Common myeloid progenitor, CD34-positive (primary cell): ENCODE data around the gene TBC1D22A.
A peak's percentile ranks its signal among the peaks of the same experiment; 100 is the strongest.
"Not testable (repeated sequence)": the region's sequence is repeated elsewhere in the genome, so short reads cannot be mapped to it uniquely, and the experiment has no call there.

Experiments
- CTCF ChIA-PET: fragments of 350-600 bp; sonication (Branson Sonifier 250); formaldehyde crosslinking; loops from one replicate; lab custom pipeline; 2021; ENCODE audit warnings: antibody characterized with exemption; lab: Charles Lee
- POLR2A ChIA-PET: fragments of 350-600 bp; sonication (Branson Sonifier 250); formaldehyde crosslinking; loops from one replicate; lab custom pipeline; 2021; ENCODE audit warnings: antibody characterized with exemption; lab: Charles Lee
- DNase-seq, 3 donors: peaks; one replicate each; pipeline versions ENCODE4 v3.0.0 to v3.0.0-alpha.2; 2013
- H3K27ac ChIP-seq, 2 experiments: 1 replicate in 1 of 2; 2 replicates in 1 of 2; pipeline ENCODE4 v1.7.0; 2013; ENCODE audit warnings: inconsistent platforms in 2 of 2, low read length in 2 of 2, mild to moderate bottlenecking in 2 of 2, low read depth in 1 of 2, moderate library complexity in 1 of 2; ENCODE audit not compliant: severe bottlenecking in 2 of 2, insufficient read depth in 1 of 2, poor library complexity in 1 of 2
- H3K27me3 ChIP-seq, 5 experiments: replicated peaks in 2 of 5; 1 replicate in 3 of 5; 2 replicates in 2 of 5; pipeline versions ENCODE4 v1.6.1 to v1.7.0; 2013; ENCODE audit warnings: low read length in 4 of 5, mild to moderate bottlenecking in 2 of 5, moderate library complexity in 2 of 5, inconsistent platforms in 1 of 5; ENCODE audit not compliant: insufficient read depth in 5 of 5, control insufficient read depth in 4 of 5
- H3K36me3 ChIP-seq, 4 experiments: 1 replicate in 2 of 4; 2 replicates in 2 of 4; pipeline versions ENCODE4 v1.6.1 to v1.7.0; 2013; ENCODE audit warnings: low read length in 3 of 4, control low read depth in 1 of 4, mild to moderate bottlenecking in 1 of 4; ENCODE audit not compliant: control insufficient read depth in 4 of 4, insufficient read depth in 4 of 4
- H3K4me1 ChIP-seq, 4 experiments: 1 replicate in 3 of 4; 2 replicates in 1 of 4; pipeline versions ENCODE4 v1.6.1 to v1.7.1; 2013; ENCODE audit warnings: low read length in 3 of 4, mild to moderate bottlenecking in 3 of 4, control low read depth in 1 of 4, inconsistent platforms in 1 of 4, moderate library complexity in 1 of 4; ENCODE audit not compliant: control insufficient read depth in 4 of 4, insufficient read depth in 4 of 4; ENCODE audit errors: control extremely low read depth in 1 of 4
- H3K4me3 ChIP-seq, 7 experiments: 1 replicate in 4 of 7; 2 replicates in 3 of 7; pipeline versions ENCODE4 v1.5.1 to v1.7.0; 2013; ENCODE audit warnings: mild to moderate bottlenecking in 7 of 7, low read length in 6 of 7, moderate library complexity in 6 of 7, inconsistent platforms in 2 of 7, low read depth in 2 of 7, control low read depth in 1 of 7; ENCODE audit not compliant: insufficient read depth in 4 of 7, control insufficient read depth in 1 of 7; ENCODE audit errors: extremely low read depth in 1 of 7
- H3K9me3 ChIP-seq, 5 experiments: 1 replicate in 4 of 5; 2 replicates in 1 of 5; pipeline versions ENCODE4 v1.6.1 to v1.7.1; 2013; ENCODE audit warnings: low read length in 4 of 5, mild to moderate bottlenecking in 2 of 5, inconsistent platforms in 1 of 5, low read depth in 1 of 5, moderate library complexity in 1 of 5; ENCODE audit not compliant: control insufficient read depth in 4 of 5, insufficient read depth in 2 of 5; ENCODE audit errors: control extremely low read depth in 1 of 5
- WGBS: methylation state at CpG from one replicate; pipeline ENCODE4 v1.1.5; 2013; ENCODE audit not compliant: insufficient coverage; 5-methylcytosine and 5-hydroxymethylcytosine counted together

TBC1D22A gene

DNA sequence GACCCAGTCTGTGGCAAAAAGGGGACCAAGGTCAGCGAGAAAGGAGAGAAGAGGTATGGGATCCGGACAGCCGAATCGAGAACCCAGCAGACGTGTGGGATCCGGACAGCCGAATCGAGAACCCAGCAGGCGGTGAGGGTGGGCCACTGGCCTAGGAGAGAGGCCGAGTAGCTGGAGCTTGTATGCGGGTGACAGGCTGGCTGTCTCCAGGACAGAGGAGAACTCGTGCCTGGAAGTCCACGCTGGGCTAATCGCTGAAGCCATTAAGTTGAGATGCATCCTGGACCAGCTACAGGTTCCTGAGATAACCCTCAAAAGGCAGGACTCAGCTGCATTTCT is 30.4 kb upstream of the TBC1D22A start:
- Histone ChIP-seq H3K4me1 (peaks cover 12 to 38% (median 28%) of the 10 kb centered on the region in 4 experiments), H3K36me3 (peaks cover 7 to 33% (median 17%) of the 10 kb centered on the region in 4 experiments), H3K4me3 (no peak overlapping the region), H3K27ac (peak overlapping the region in 1 of 2 experiments; percentile 34), H3K27me3 (no peaks in the 10 kb centered on the region), H3K9me3 (no peaks in the 10 kb centered on the region)
- no peak for DNase-seq
- CTCF ChIA-PET = interaction anchor here (1.0 kb wide), 1 partner anchor 52 kb away, joined by 3 read pairs; no protein-coding TSS in a partner anchor
- WGBS = 97% methylated on average over 14 of the region's 14 CpGs
- POLR2A ChIA-PET = no interaction called here

DNA sequence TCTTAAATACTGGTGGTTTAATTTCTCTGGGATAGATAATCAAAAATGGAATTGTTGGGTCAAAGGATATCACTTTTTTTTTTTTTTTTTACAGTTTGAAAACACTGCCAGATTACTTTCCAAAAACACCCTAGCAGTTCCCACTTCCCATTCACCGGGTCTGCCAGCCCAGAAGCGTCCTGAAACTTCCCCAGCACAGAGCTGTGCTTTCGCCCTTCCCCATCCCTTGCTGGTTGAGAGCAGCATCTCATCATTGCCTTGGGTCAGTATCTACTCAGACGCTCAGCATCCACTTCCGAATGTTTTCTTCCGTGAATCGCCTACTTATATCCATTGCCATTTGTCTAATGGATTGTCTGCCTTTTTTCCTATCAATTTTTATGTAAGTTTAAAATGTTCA is 29.9 kb upstream of the TBC1D22A start:
- Histone ChIP-seq H3K4me3 (no peak overlapping the region), H3K27ac (no peak overlapping the region), H3K9me3 (no peaks in the 10 kb centered on the region), H3K27me3 (no peaks in the 10 kb centered on the region), H3K36me3 (peaks cover 7 to 30% (median 17%) of the 10 kb centered on the region in 4 experiments), H3K4me1 (peaks cover 12 to 41% (median 31%) of the 10 kb centered on the region in 4 experiments)
- ChIA-PET POLR2A (interaction anchor here (0.5 kb wide), 1 partner anchor 122 kb away, joined by 5 read pairs; no protein-coding TSS in a partner anchor), CTCF (interaction anchor here (0.9 to 1.2 kb wide), 3 partner anchors 10 to 53 kb away, joined by 3 read pairs; no protein-coding TSS in a partner anchor)
- WGBS = 71% methylated on average over 4 of the region's 7 CpGs
- DNase-seq = no peak

DNA sequence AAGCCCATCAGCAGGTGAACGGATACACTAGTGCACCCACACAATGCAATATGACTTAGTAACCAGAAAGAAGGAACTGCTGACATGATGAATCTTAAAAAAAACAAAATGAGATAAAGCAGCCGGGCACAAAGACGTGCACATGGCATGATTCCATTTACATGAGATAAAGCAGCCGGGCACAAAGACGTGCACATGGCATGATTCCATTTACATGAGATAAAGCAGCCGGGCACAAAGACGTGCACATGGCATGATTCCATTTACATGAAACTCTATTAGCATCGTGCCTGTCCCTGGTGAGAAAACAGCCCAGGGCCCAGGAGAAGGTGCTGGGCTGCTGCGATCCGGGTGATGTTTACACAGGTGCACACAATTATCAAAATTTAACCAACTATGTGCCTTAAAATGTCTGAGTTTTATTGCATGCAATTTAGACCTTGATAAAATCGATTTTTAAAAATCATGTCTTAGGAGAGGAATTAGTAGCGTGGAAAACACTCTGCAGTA is 28.2 kb upstream of the TBC1D22A start:
- not testable (repeated sequence) for DNase-seq, H3K27ac ChIP-seq, H3K9me3 ChIP-seq, H3K27me3 ChIP-seq
- Histone ChIP-seq H3K4me1 (peaks cover 12 to 50% (median 39%) of the 10 kb centered on the region in 4 experiments), H3K4me3 (peak overlapping the region in 2 of 7 experiments; percentile 11 to 90), H3K36me3 (peaks cover 2 to 16% (median 11%) of the 10 kb centered on the region in 4 experiments)
- ChIA-PET CTCF (interaction anchor here (1.3 to 2.0 kb wide), 2 partner anchors 23 to 28 kb away, joined by 3 to 4 read pairs; partner anchors contain the start of gene TBC1D22A), POLR2A (interaction anchor here (1.0 kb wide), 1 partner anchor 28 kb away, joined by 4 read pairs; the partner anchor contains the start of gene TBC1D22A)
- 90% methylated on average over 11 of the region's 12 CpGs for WGBS

DNA sequence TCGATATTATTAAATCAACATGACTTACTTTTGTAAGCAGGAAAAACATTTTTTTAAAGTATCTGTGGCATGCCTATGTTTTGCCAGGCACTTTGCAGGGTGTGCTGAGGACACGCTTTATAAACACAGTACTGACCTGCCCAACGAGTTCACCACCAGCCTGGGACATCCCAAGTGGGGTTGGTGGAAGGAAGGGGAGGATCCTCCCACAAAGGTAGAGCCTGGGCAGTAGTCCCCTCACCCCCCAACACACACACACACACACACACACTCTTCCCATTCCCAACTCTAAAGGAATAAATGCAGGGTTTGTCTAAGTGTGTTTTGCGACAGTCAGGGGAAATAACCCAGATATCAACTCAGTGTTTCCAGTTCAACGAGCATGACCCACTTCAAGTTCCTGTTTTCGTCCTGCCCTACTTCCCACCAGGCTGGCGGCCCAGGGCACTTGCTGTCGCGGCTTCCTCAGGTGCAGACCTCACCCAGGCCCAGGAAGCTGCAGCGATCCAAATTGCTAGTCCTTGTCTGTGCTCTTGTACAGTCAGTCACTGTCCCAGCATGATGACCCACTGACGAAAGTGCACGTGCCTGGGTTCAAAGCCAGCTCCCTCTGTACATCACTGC is 27.5 kb upstream of the TBC1D22A start:
- Histone ChIP-seq H3K27me3 (no peaks in the 10 kb centered on the region), H3K36me3 (peaks cover 0 to 16% (median 11%) of the 10 kb centered on the region in 4 experiments), H3K27ac (peak overlapping the region; percentile 10 to 25), H3K4me1 (peaks cover 12 to 52% (median 43%) of the 10 kb centered on the region in 4 experiments), H3K4me3 (peak overlapping the region in 6 of 7 experiments; percentile 1 to 90 (median 8)), H3K9me3 (no peaks in the 10 kb centered on the region)
- peak; percentile 51 to 85 (median 78) for DNase-seq
- WGBS = 4% methylated on average over 9 of the region's 12 CpGs
- POLR2A ChIA-PET = interaction anchor here (1.0 to 2.4 kb wide), 3 partner anchors 14 to 28 kb away, joined by 4 to 12 read pairs (median 6); partner anchors contain the start of gene TBC1D22A
- CTCF ChIA-PET = interaction anchor here (1.3 to 2.3 kb wide), 5 partner anchors 15 to 171 kb away, joined by 3 to 10 read pairs (median 5); partner anchors contain the start of gene TBC1D22A

DNA sequence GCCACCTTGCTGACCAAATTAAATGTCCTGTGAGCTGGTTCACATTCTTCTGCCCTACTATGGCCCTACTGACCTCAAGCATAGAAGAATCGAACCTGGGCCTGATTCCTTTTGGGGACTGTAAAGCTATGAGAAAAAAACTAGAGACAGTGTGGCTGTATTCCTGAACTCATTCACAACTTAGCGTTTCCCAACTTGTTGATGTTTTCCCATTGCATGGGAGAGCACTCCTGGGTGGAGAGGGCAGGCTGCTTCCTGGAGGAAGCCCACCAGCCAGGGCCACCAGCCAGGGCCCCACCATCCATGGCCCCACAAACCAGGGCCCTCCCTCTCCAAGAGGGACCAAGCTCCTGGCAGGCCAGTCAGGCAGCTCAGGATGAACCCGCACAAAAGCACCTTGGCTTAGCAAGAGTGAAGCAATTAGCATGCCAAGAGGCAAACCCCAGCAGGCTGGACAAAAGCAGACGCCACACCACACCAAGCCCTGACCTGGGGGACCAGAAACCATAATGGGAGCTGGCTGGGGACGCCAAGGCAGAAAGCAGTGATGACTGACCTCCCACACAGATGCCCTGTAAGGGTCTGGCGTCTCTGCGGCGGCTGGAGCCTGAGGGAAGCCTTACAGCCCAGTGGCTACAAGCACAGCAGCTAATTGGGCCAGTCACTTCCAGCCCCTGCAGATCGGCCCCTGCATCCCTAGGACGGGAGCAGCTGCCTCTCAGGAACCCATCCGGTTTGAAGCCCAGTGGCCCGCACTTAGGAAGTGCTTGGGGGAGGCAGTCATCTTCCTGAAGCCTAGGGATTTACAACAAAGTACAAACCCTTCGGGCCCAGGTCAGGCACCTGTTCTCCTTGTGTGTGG is 26.5 kb upstream of the TBC1D22A start:
- POLR2A ChIA-PET = interaction anchor here (1.4 to 2.4 kb wide), 2 partner anchors 13 to 18 kb away, joined by 6 to 12 read pairs; no protein-coding TSS in a partner anchor
- Histone ChIP-seq H3K4me3 (peak overlapping the region in 6 of 7 experiments; percentile 68 to 91 (median 82)), H3K9me3 (no peaks in the 10 kb centered on the region), H3K27ac (peak overlapping the region; percentile 46 to 76), H3K4me1 (peaks cover 12 to 50% (median 43%) of the 10 kb centered on the region in 4 experiments), H3K36me3 (peaks cover 0 to 15% (median 9%) of the 10 kb centered on the region in 4 experiments), H3K27me3 (no peaks in the 10 kb centered on the region)
- 53% methylated on average over 12 of the region's 13 CpGs for WGBS
- DNase-seq = no peak
- CTCF ChIA-PET = interaction anchor here (1.5 to 2.3 kb wide), 3 partner anchors 13 to 173 kb away, joined by 5 to 10 read pairs (median 9); no protein-coding TSS in a partner anchor

DNA sequence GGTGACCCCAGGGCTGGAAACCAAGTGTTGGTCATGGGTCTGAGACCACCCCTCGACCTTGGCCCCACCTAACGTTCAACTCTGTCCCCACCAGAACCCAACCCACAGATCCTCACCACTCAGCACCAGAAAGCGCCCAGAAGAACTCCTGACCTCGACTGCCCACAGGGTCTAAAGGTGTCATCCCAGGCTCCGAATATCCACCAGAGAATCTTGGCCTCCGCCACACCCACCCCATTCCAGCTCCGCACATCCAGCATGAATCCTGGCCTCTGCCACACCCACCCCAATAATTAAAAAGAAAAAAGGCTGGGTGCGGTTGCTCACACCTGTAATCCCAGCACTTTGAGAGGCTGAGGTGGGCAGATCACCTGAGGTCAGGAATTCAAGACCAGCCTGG is 25.7 kb upstream of the TBC1D22A start:
- POLR2A ChIA-PET = interaction anchor here (2.4 kb wide), 1 partner anchor 12 kb away, joined by 12 read pairs; no protein-coding TSS in a partner anchor
- WGBS = 63% methylated on average over 5 of the region's 8 CpGs
- no peaks in the 10 kb centered on the region for H3K27me3 ChIP-seq

More for the DNA sequence above, 25.7 kb upstream of the TBC1D22A start:
- Histone ChIP-seq H3K36me3 (peaks cover 0 to 8% (median 5%) of the 10 kb centered on the region in 4 experiments), H3K9me3 (no peaks in the 10 kb centered on the region), H3K27ac (peak overlapping the region; percentile 46 to 76), H3K4me3 (peak overlapping the region in 6 of 7 experiments; percentile 68 to 91 (median 82)), H3K4me1 (peaks cover 12 to 46% (median 42%) of the 10 kb centered on the region in 4 experiments)
- no peak for DNase-seq
- CTCF ChIA-PET = interaction anchor here (2.3 kb wide), 2 partner anchors 13 to 22 kb away, joined by 9 to 10 read pairs; no protein-coding TSS in a partner anchor
